Smooth muscle cell (in vitro differentiated cells): ENCODE results near the gene RHBDL1. TPM values are rescaled to one million over a fixed set of nuclear protein-coding genes. Genes with fewer than 3 reads are reported as not detected.

Experiments used
- DNase-seq: peaks from one replicate; lab custom pipeline; 2025; ENCODE audit not compliant: unreplicated experiment; lab: John Stamatoyannopoulos, UW
- H2AFZ ChIP-seq: fragments of 200-600 bp; sonication (generic); 2 replicates; pipeline ENCODE4 v1.6.0; 2016; ENCODE audit warnings: antibody characterized with exemption, low read depth, mild to moderate bottlenecking
- H3F3A ChIP-seq: fragments of 200-600 bp; sonication (generic); 2 replicates; pipeline ENCODE4 v1.6.0; 2017; ENCODE audit warnings: antibody characterized with exemption, low read depth
- H3K27ac ChIP-seq: fragments of 200-600 bp; sonication (generic); 2 replicates; pipeline ENCODE4 v1.5.1; 2016; ENCODE audit warnings: low read depth, mild to moderate bottlenecking
- H3K27me3 ChIP-seq: fragments of 200-600 bp; sonication (generic); 2 replicates; pipeline ENCODE4 v1.6.1; 2016; ENCODE audit warnings: low read depth, mild to moderate bottlenecking
- H3K36me3 ChIP-seq: fragments of 200-600 bp; sonication (generic); 2 replicates; pipeline ENCODE4 v1.5.1; 2016; ENCODE audit warnings: low read depth
- H3K4me1 ChIP-seq: fragments of 200-600 bp; sonication (generic); 2 replicates; pipeline ENCODE4 v1.5.1; 2016; ENCODE audit warnings: low read depth
- H3K4me2 ChIP-seq: fragments of 200-600 bp; sonication (generic); 2 replicates; pipeline ENCODE4 v1.6.0; 2016; ENCODE audit warnings: mild to moderate bottlenecking
- H3K4me3 ChIP-seq: fragments of 200-600 bp; sonication (generic); 2 replicates; pipeline ENCODE4 v1.5.1; 2016; ENCODE audit warnings: mild to moderate bottlenecking
- H3K79me2 ChIP-seq: fragments of 200-600 bp; sonication (generic); 2 replicates; pipeline ENCODE4 v1.6.0; 2016; ENCODE audit warnings: low read depth, mild to moderate bottlenecking
- H3K9ac ChIP-seq: fragments of 200-600 bp; sonication (generic); 2 replicates; pipeline ENCODE4 v1.6.0; 2016; ENCODE audit warnings: low read depth
- H3K9me3 ChIP-seq: fragments of 200-600 bp; sonication (generic); replicated peaks from 2 replicates; pipeline ENCODE4 v1.5.1; 2016; ENCODE audit warnings: low read depth
- H4K20me1 ChIP-seq: fragments of 200-600 bp; sonication (generic); 2 replicates; pipeline ENCODE4 v1.6.0; 2016; ENCODE audit warnings: low read depth
- CTCF ChIP-seq: fragments of 200-600 bp; sonication (generic); IDR thresholded peaks from 2 replicates; pipeline ENCODE4 v1.5.1; 2017; ENCODE audit warnings: borderline replicate concordance, mild to moderate bottlenecking, antibody characterized with exemption; ENCODE audit not compliant: insufficient read depth, poor library complexity, severe bottlenecking
- WGBS: methylation state at CpG from one replicate; pipeline ENCODE4 v1.1.7; 2016; ENCODE audit warnings: low lambda C conversion rate; 5-methylcytosine and 5-hydroxymethylcytosine counted together
- polyA plus RNA-seq: library from polyadenylated mRNA; unstranded; fragments of >200 nt; fragmentation: Nextera tagmentation; extraction: Ambion mirVana; gene quantifications from 2 replicates; pipeline ENCODE4 v1.2.1, GENCODE V29; 2016
- total RNA-seq: library from RNA; depleted of rRNA; stranded (reverse); fragments of >200 nt; gene quantifications from 2 replicates; pipeline ENCODE4 v1.2.3, GENCODE V29; 2014

Gene RHBDL1
- total and polyA plus RNA-seq, 2 experiments from 2014 or later: 2.7 to 3.7 TPM

GRCh38 chr16:725463-726187, 50.2 kb downstream of the RHBDL1 start:
- H3K4me2 ChIP-seq: no peak overlapping the region
- H3K27me3 ChIP-seq: no peaks in the 10 kb centered on the region
- H3K79me2 ChIP-seq: no peaks in the 10 kb centered on the region
- no peak overlapping the region for H3K4me3 ChIP-seq
- no peak for DNase-seq
- H3K9me3 ChIP-seq: no peaks in the 10 kb centered on the region
- H3K4me1 ChIP-seq: peaks cover 10% of the 10 kb centered on the region
- peaks cover 4% of the 10 kb centered on the region for H3F3A ChIP-seq
- H3K27ac ChIP-seq: no peak overlapping the region
- no peaks in the 10 kb centered on the region for H3K36me3 ChIP-seq
- 91% methylated on average over 23 of the region's 23 CpGs for WGBS
- H3K9ac ChIP-seq: no peak overlapping the region
- no peak overlapping the region for H2AFZ ChIP-seq
- TF ChIP-seq CTCF: no peak
- peaks cover 10% of the 10 kb centered on the region for H4K20me1 ChIP-seq

GRCh38 chr16:726188-726437, 50.6 kb downstream of the RHBDL1 start:
- Histone ChIP-seq H3K27me3 (no peaks in the 10 kb centered on the region), H2AFZ (no peak overlapping the region), H4K20me1 (peaks cover 10% of the 10 kb centered on the region), H3K27ac (no peak overlapping the region), H3K4me1 (peaks cover 10% of the 10 kb centered on the region), H3K9me3 (no peaks in the 10 kb centered on the region), H3K4me2 (no peak overlapping the region), H3F3A (peaks cover 4% of the 10 kb centered on the region), H3K4me3 (no peak overlapping the region), H3K79me2 (no peaks in the 10 kb centered on the region), H3K9ac (no peak overlapping the region), H3K36me3 (no peaks in the 10 kb centered on the region)
- no peak for TF ChIP-seq CTCF
- 34% methylated on average over 9 of the region's 9 CpGs for WGBS
- no peak for DNase-seq

- H3F3A ChIP-seq: peaks cover 4% of the 10 kb centered on the region
- peak within 1 kb of the TSS; percentile 69 for H3K4me3 ChIP-seq
- H3K27me3 ChIP-seq: no peaks in the 10 kb centered on the region
- H3K9ac ChIP-seq: peak within 1 kb of the TSS; percentile 35
- H2AFZ ChIP-seq: peak within 1 kb of the TSS; percentile 30
- H3K79me2 ChIP-seq: no peaks in the 10 kb centered on the region
- no peaks in the 10 kb centered on the region for H3K36me3 ChIP-seq
- peak; percentile 34 for DNase-seq
- peak within 1 kb of the TSS; percentile 99 for H3K4me2 ChIP-seq
- peaks cover 7% of the 10 kb centered on the region for H4K20me1 ChIP-seq
- TF ChIP-seq CTCF: no peak
- H3K4me1 ChIP-seq: peaks cover 10% of the 10 kb centered on the region
- 5% methylated on average over 43 of the region's 88 CpGs for WGBS
- H3K9me3 ChIP-seq: no peaks in the 10 kb centered on the region
- H3K27ac ChIP-seq: no peak within 1 kb of the TSS
These were observed 51.2 kb downstream of the RHBDL1 start, which contains the start of the genes CCDC78 and HAGHL for GRCh38 chr16:726438-727290. Gene CCDC78 (minus strand): TSS chr16:726443. CDS start chr16:726367, 76 bp downstream. Gene HAGHL (plus strand): TSS chr16:727106. CDS start chr16:727510, 404 bp downstream.
